Esophagus muscularis mucosa (tissue), 4 donors: Measurements from ENCODE around the gene NEK5. TPM values are rescaled to one million over a fixed set of nuclear protein-coding genes. Genes with fewer than 3 reads are reported as not detected.

Experiments used
- DNase-seq: peaks from one replicate; pipeline ENCODE4 v3.0.0-alpha.2; 2017; ENCODE audit errors: extremely low spot score
- H3K27ac ChIP-seq, 4 donors: fragments of 200-600 bp; sonication (generic); replicated peaks in 1 of 4; 1 replicate in 3 of 4; 2 replicates in 1 of 4; pipeline ENCODE4 v1.5.1; 2016 to 2019; ENCODE audit warnings: mild to moderate bottlenecking in 1 of 4
- H3K27me3 ChIP-seq, 4 donors: fragments of 200-600 bp; sonication (generic); one replicate each; pipeline versions ENCODE4 v1.5.1 to v1.6.0; 2016 to 2019
- H3K36me3 ChIP-seq, 4 donors: fragments of 200-600 bp; sonication (generic); one replicate each; pipeline ENCODE4 v1.5.1; 2016 to 2019
- H3K4me1 ChIP-seq, 4 donors: fragments of 200-600 bp; sonication (generic); one replicate each; pipeline ENCODE4 v1.5.1; 2016 to 2019
- H3K4me3 ChIP-seq, 4 donors: fragments of 200-600 bp; sonication (generic); 1 replicate in 2 of 4; 2 replicates in 2 of 4; pipeline ENCODE4 v1.5.1; 2016 to 2019; ENCODE audit warnings: mild to moderate bottlenecking in 4 of 4, moderate library complexity in 1 of 4
- H3K9me3 ChIP-seq, 4 donors: fragments of 200-600 bp; sonication (generic); 1 replicate in 3 of 4; 2 replicates in 1 of 4; pipeline ENCODE4 v1.5.1; 2016 to 2019
- EP300 ChIP-seq: sonication (generic); formaldehyde crosslinking; IDR thresholded peaks from one replicate; pipeline ENCODE4 v1.6.1; 2017; ENCODE audit warnings: antibody characterized with exemption
- POLR2A ChIP-seq: fragments of 450-650 bp; IDR thresholded peaks from one replicate; pipeline ENCODE4 v1.6.1; 2017; ENCODE audit warnings: antibody characterized with exemption, moderate library complexity, mild to moderate bottlenecking, low read depth
- POLR2AphosphoS5 ChIP-seq, 2 donors: sonication (generic); formaldehyde crosslinking; IDR thresholded peaks; one replicate each; pipeline ENCODE4 v1.6.1; 2017; ENCODE audit warnings: antibody characterized with exemption in 2 of 2
- WGBS: methylation state at CpG from one replicate; pipeline ENCODE4 v1.1.5; 2018; 5-methylcytosine and 5-hydroxymethylcytosine counted together
- intact Hi-C: fragments of 100-400 bp; cut with DNase I; formaldehyde crosslinking; loops from one replicate; pipeline ENCODE4 v1.15.1; 2023
- total RNA-seq, 4 donors: library from RNA; depleted of rRNA; stranded (reverse); fragments of >200 nt; gene quantifications; one replicate each; pipeline versions ENCODE4 v1.1.0 to v1.2.1, GENCODE V29; 2016
- TF ChIP-seq, protein P1 (sequence below), 3 experiments: fragments of 200-600 bp in 2 of 3; fragments of 450-650 bp in 1 of 3; sonication (generic) in 2 of 3; IDR thresholded peaks; one replicate each; pipeline ENCODE4 v1.5.1; 2017 to 2019; ENCODE audit warnings: antibody characterized with exemption in 3 of 3, mild to moderate bottlenecking in 2 of 3, moderate library complexity in 1 of 3

Gene NEK5
- total RNA-seq, 4 donors from 2014 or later: 0.17 to 0.34 (median 0.26) TPM; not detected in 1

- Histone ChIP-seq H3K36me3 (peaks cover 5 to 12% (median 6%) of the 10 kb centered on the region in 4 donors), H3K4me1 (peaks cover 17 to 34% (median 25%) of the 10 kb centered on the region in 4 donors), H3K27ac (no peak overlapping the region), H3K27me3 (no peaks in the 10 kb centered on the region), H3K4me3 (no peak overlapping the region), H3K9me3 (no peaks in the 10 kb centered on the region)
- no peak for DNase-seq
- intact Hi-C loops: no loop called here
- WGBS: 91% methylated on average over 3 of the region's 3 CpGs
- TF ChIP-seq, protein P1, sequence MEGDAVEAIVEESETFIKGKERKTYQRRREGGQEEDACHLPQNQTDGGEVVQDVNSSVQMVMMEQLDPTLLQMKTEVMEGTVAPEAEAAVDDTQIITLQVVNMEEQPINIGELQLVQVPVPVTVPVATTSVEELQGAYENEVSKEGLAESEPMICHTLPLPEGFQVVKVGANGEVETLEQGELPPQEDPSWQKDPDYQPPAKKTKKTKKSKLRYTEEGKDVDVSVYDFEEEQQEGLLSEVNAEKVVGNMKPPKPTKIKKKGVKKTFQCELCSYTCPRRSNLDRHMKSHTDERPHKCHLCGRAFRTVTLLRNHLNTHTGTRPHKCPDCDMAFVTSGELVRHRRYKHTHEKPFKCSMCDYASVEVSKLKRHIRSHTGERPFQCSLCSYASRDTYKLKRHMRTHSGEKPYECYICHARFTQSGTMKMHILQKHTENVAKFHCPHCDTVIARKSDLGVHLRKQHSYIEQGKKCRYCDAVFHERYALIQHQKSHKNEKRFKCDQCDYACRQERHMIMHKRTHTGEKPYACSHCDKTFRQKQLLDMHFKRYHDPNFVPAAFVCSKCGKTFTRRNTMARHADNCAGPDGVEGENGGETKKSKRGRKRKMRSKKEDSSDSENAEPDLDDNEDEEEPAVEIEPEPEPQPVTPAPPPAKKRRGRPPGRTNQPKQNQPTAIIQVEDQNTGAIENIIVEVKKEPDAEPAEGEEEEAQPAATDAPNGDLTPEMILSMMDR (IDR thresholded peaks at IDR 0.05): no peak
- no peak for TF ChIP-seq POLR2AphosphoS5 (IDR thresholded peaks at IDR 0.05)
- no peak for TF ChIP-seq POLR2A
- TF ChIP-seq EP300: no peak
Measured at GRCh38 chr13:52161181-52161646, 32.3 kb upstream of the NEK5 start.

DNA sequence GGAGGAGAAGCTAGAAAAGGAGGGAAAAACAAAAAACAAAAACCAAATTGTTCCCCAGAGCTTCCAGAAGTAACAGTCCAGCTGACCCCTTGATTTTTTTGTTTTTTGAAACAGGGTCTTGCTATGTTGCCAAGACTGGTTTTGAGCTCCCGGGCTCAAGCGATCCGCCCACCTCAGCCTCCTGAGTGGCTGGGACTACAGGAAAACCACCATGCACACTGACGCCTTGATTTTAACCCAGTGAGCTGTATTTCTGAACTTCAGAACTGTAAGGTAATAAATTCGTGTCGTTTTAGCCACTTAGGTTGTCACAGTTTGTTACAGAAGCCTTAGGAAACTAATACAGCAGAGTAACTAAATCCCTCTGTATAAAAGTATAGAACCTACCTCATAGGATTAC lies 31.6 kb upstream of the NEK5 start:
- Histone ChIP-seq H3K4me1 (peaks cover 17 to 34% (median 25%) of the 10 kb centered on the region in 4 donors), H3K27ac (no peak overlapping the region), H3K36me3 (peaks cover 0 to 5% (median 0%) of the 10 kb centered on the region in 4 donors), H3K27me3 (no peaks in the 10 kb centered on the region), H3K9me3 (no peaks in the 10 kb centered on the region), H3K4me3 (no peak overlapping the region)
- TF ChIP-seq POLR2AphosphoS5 (IDR thresholded peaks at IDR 0.05): no peak
- TF ChIP-seq, protein P1 (IDR thresholded peaks at IDR 0.05): no peak
- no peak for TF ChIP-seq EP300
- TF ChIP-seq POLR2A: no peak
- DNase-seq: no peak
- WGBS: 71% methylated on average over 6 of the region's 6 CpGs
- intact Hi-C loops: no loop called here

DNA sequence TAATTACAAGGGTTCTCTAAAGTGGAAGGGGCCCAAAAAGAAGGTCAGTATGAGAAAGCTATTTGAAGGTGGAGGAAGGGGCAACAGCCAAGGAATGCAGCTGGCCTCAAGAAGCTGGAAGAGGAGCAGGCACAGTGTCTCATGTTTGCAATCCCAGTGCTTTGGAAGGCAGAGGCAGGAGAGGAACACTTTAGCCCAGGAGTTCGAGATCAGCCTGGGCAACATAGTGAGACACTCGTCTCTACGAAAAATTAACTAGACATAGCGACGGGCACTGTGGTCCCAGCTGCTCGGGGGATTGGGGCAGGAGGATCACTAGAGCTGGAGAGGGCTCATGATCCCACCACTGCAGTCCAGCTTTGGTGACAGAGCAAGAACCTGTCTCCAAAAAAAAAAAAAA lies 31.2 kb upstream of the NEK5 start:
- Histone ChIP-seq H3K27ac (peak overlapping the region in 3 of 4 donors; percentile 83 to 86 (median 85)), H3K4me1 (peaks cover 17 to 34% (median 25%) of the 10 kb centered on the region in 4 donors), H3K27me3 (no peaks in the 10 kb centered on the region), H3K9me3 (no peaks in the 10 kb centered on the region), H3K4me3 (peak overlapping the region; percentile 79 to 97 (median 85)), H3K36me3 (peaks cover 0 to 4% (median under 1%) of the 10 kb centered on the region in 4 donors)
- DNase-seq: no peak
- TF ChIP-seq POLR2AphosphoS5 (IDR thresholded peaks at IDR 0.05) (no peak), POLR2A (no peak), EP300 (no peak)
- TF ChIP-seq, protein P1 (IDR thresholded peaks at IDR 0.05): no peak
- 100% methylated on average over 6 of the region's 6 CpGs for WGBS
- intact Hi-C loops: no loop called here

DNA sequence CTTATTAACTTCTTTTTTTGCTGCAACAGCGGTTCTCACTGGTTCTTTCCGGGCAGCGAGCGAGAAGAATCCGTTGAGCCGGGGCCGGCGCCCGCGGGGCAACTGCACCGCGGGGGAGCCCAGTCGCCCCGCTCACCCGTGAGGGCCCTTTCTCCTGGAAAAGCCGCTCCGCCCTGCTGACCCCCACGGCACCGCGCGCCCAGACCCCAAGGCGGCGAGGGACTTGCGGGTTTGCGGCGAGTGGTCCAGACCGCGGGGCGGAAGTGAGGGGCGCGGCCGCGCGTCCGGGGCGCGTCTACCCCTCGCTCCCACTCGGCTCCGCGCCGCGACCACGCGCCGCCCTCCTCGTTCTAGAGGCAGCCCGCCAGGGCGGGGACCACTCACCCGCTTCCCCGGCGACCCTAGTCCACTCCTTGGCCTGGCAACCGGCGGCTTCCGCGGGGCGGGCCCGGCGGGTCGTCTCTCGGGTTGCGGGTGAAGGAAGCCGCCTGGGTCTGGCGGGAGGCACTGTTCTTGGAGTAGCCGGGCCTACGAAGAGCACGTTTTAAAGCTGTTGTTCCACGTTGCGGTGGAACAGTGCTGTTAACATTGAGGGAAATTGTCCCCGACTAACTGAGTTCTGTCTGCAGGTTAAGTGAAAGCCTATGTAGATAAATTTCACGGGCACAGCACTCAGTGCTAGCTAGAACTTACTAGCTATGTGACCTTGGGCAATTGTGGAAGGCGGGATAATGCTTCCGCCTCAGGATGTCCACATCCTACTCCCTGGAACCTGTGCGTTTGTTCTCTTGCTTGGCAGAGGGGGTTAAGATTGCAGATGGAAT lies 30.5 kb upstream of the NEK5 start, which contains the start of gene NEK3:
Gene NEK3 (minus strand): TSS at position 439 of the 824 bp plus-strand sequence. CDS start 3,406 bp downstream, outside the sequence.
- Histone ChIP-seq H3K27ac (peak within 1 kb of the TSS; percentile 83 to 89 (median 86)), H3K4me3 (peak within 1 kb of the TSS; percentile 79 to 97 (median 85)), H3K36me3 (peaks cover 0 to 9% (median 0%) of the 10 kb centered on the region in 4 donors), H3K9me3 (no peaks in the 10 kb centered on the region), H3K27me3 (no peaks in the 10 kb centered on the region), H3K4me1 (peaks cover 17 to 34% (median 25%) of the 10 kb centered on the region in 4 donors)
- peak; percentile 92 for DNase-seq
- intact Hi-C loops: loop anchor here (2.0 kb wide), 1 partner anchor 33 kb away; no protein-coding TSS in a partner anchor
- TF ChIP-seq EP300 (no peak), POLR2AphosphoS5 (IDR thresholded peaks at IDR 0.05) (peak in 1 of 2 donors; percentile 61)
- 5% methylated on average over 37 of the region's 74 CpGs for WGBS

- 6% methylated on average over 16 of the region's 17 CpGs for WGBS
- Histone ChIP-seq H3K4me1 (peaks cover 17 to 34% (median 25%) of the 10 kb centered on the region in 4 donors), H3K36me3 (peaks cover 0 to 9% (median 0%) of the 10 kb centered on the region in 4 donors), H3K27ac (peak overlapping the region; percentile 83 to 89 (median 86)), H3K27me3 (no peaks in the 10 kb centered on the region), H3K9me3 (no peaks in the 10 kb centered on the region), H3K4me3 (peak overlapping the region; percentile 79 to 97 (median 85))
- peak; percentile 92 for DNase-seq
- TF ChIP-seq EP300 (no peak), POLR2AphosphoS5 (IDR thresholded peaks at IDR 0.05) (no peak), POLR2A (no peak)
- TF ChIP-seq, protein P1 (IDR thresholded peaks at IDR 0.05): no peak
- intact Hi-C loops: loop anchor here (2.0 kb wide), 1 partner anchor 34 kb away; no protein-coding TSS in a partner anchor
Measured at GRCh38 chr13:52158629-52159158, 29.8 kb upstream of the NEK5 start.
